H9 (cell line): ENCODE data around the gene TARS2. TPM values are rescaled to one million over a fixed set of nuclear protein-coding genes. Genes with fewer than 3 reads are reported as not detected.

Source experiments
- DNase-seq: peaks from one replicate; pipeline ENCODE4 v3.0.0-alpha.2; 2017
- H2AFZ ChIP-seq: one replicate; pipeline ENCODE4 v1.6.1; 2013; ENCODE audit warnings: mild to moderate bottlenecking, low read length, control low read depth, moderate library complexity
- H2AK5ac ChIP-seq: 2 replicates; pipeline ENCODE4 v1.6.1; 2013; ENCODE audit warnings: low read length, control low read depth, mixed read lengths; ENCODE audit not compliant: insufficient read length
- H2BK120ac ChIP-seq: one replicate; pipeline ENCODE4 v1.6.1; 2013; ENCODE audit warnings: low read depth, mild to moderate bottlenecking, low read length, control low read depth, inconsistent platforms; ENCODE audit not compliant: poor library complexity, severe bottlenecking
- H2BK12ac ChIP-seq: 2 replicates; pipeline ENCODE4 v1.6.1; 2013; ENCODE audit warnings: low read length, control low read depth, mixed read lengths, low read depth; ENCODE audit not compliant: insufficient read length
- H2BK15ac ChIP-seq: 2 replicates; pipeline ENCODE4 v1.6.1; 2013; ENCODE audit warnings: low read depth, low read length, control low read depth
- H2BK20ac ChIP-seq: one replicate; pipeline ENCODE4 v1.6.1; 2013; ENCODE audit warnings: low read depth, mild to moderate bottlenecking, low read length, control low read depth, inconsistent platforms; ENCODE audit not compliant: poor library complexity, severe bottlenecking
- H2BK5ac ChIP-seq: 2 replicates; pipeline ENCODE4 v1.6.1; 2013; ENCODE audit warnings: low read length, control low read depth, mixed read lengths; ENCODE audit not compliant: insufficient read length
- H3K14ac ChIP-seq: 2 replicates; pipeline ENCODE4 v1.6.1; 2013; ENCODE audit warnings: low read length, control low read depth; ENCODE audit not compliant: insufficient read depth
- H3K18ac ChIP-seq: 2 replicates; pipeline ENCODE4 v1.6.1; 2013; ENCODE audit warnings: low read depth, mild to moderate bottlenecking, mixed read lengths, low read length, control low read depth; ENCODE audit not compliant: insufficient read length
- H3K23ac ChIP-seq: 2 replicates; pipeline ENCODE4 v1.6.1; 2013; ENCODE audit warnings: low read length, control low read depth, mixed read lengths, low read depth; ENCODE audit not compliant: insufficient read length
- H3K23me2 ChIP-seq: 2 replicates; pipeline ENCODE4 v1.6.1; 2013; ENCODE audit warnings: low read depth, mild to moderate bottlenecking, mixed read lengths, low read length, control low read depth; ENCODE audit not compliant: insufficient read length, poor library complexity, severe bottlenecking
- H3K27ac ChIP-seq: 2 replicates; pipeline ENCODE4 v1.5.1; 2013; ENCODE audit warnings: low read length, control low read depth, mixed read lengths, low read depth; ENCODE audit not compliant: insufficient read length
- H3K27me3 ChIP-seq: 2 replicates; pipeline ENCODE4 v1.6.1; 2013; ENCODE audit warnings: low read length, control low read depth, inconsistent platforms; ENCODE audit not compliant: insufficient read depth
- H3K4ac ChIP-seq: 2 replicates; pipeline ENCODE4 v1.6.1; 2013; ENCODE audit warnings: low read depth, mild to moderate bottlenecking, control low read depth, inconsistent platforms, low read length, moderate library complexity
- H3K4me1 ChIP-seq: 2 replicates; pipeline ENCODE4 v1.6.1; 2013; ENCODE audit warnings: low read length, control low read depth, inconsistent platforms; ENCODE audit not compliant: insufficient read depth
- H3K4me2 ChIP-seq: 2 replicates; pipeline ENCODE4 v1.6.1; 2013; ENCODE audit warnings: low read length, control low read depth, mixed read lengths; ENCODE audit not compliant: insufficient read length, insufficient read depth
- H3K56ac ChIP-seq: 2 replicates; pipeline ENCODE4 v1.6.1; 2013; ENCODE audit warnings: low read depth, mild to moderate bottlenecking, mixed read lengths, low read length, control low read depth; ENCODE audit not compliant: insufficient read length
- H3K79me1 ChIP-seq: 2 replicates; pipeline ENCODE4 v1.6.1; 2013; ENCODE audit warnings: low read depth, mild to moderate bottlenecking, moderate library complexity, low read length, control low read depth, inconsistent platforms; ENCODE audit not compliant: insufficient read depth, poor library complexity, severe bottlenecking
- H3K79me2 ChIP-seq: 2 replicates; pipeline ENCODE4 v1.6.1; 2013; ENCODE audit warnings: low read length, control low read depth, inconsistent platforms; ENCODE audit not compliant: insufficient read depth
- H3K9ac ChIP-seq: 2 replicates; pipeline ENCODE4 v1.6.1; 2013; ENCODE audit warnings: low read length, control low read depth, mixed read lengths; ENCODE audit not compliant: insufficient read length; ENCODE audit errors: extremely low read depth
- H3K9me3 ChIP-seq: one replicate; pipeline ENCODE4 v1.6.1; 2013; ENCODE audit warnings: low read depth, low read length, inconsistent platforms; ENCODE audit not compliant: control insufficient read depth
- H3T11ph ChIP-seq: one replicate; pipeline ENCODE4 v1.6.1; 2013; ENCODE audit warnings: mild to moderate bottlenecking, low read length, control low read depth, inconsistent platforms
- H4K20me1 ChIP-seq: one replicate; pipeline ENCODE4 v1.6.1; 2013; ENCODE audit not compliant: control insufficient read depth, insufficient read length, insufficient read depth
- H4K5ac ChIP-seq: 2 replicates; pipeline ENCODE4 v1.6.1; 2013; ENCODE audit warnings: low read depth, mild to moderate bottlenecking, mixed read lengths, low read length, control low read depth; ENCODE audit not compliant: insufficient read length
- H4K8ac ChIP-seq: replicated peaks from 2 replicates; pipeline ENCODE4 v1.6.1; 2013; ENCODE audit warnings: low read length, control low read depth, mixed read lengths, low read depth; ENCODE audit not compliant: insufficient read length
- H4K91ac ChIP-seq: 2 replicates; pipeline ENCODE4 v1.6.1; 2013; ENCODE audit warnings: low read depth, mild to moderate bottlenecking, moderate library complexity, mixed read lengths, low read length, control low read depth; ENCODE audit not compliant: insufficient read length
- H3K27ac Mint-ChIP-seq, 3 experiments: 2 replicates in 2 of 3; 3 replicates in 1 of 3; pipeline ENCODE4 v1.8.0; 2020 to 2021; ENCODE audit warnings: mixed read lengths in 3 of 3, mild to moderate bottlenecking in 1 of 3, moderate library complexity in 1 of 3
- H3K27me3 Mint-ChIP-seq: 2 replicates; pipeline ENCODE4 v1.8.0; 2021; ENCODE audit warnings: low read depth, mild to moderate bottlenecking, moderate library complexity, mixed read lengths
- H3K36me3 Mint-ChIP-seq, 3 experiments: 2 replicates in 2 of 3; 3 replicates in 1 of 3; pipeline ENCODE4 v1.8.0; 2020 to 2021; ENCODE audit warnings: low read depth in 3 of 3, mixed read lengths in 3 of 3; ENCODE audit not compliant: insufficient read depth in 1 of 3
- H3K4me1 Mint-ChIP-seq, 2 experiments: 2 replicates each; pipeline ENCODE4 v1.8.0; 2020; ENCODE audit warnings: mixed read lengths in 2 of 2
- H3K4me3 Mint-ChIP-seq, 2 experiments: 2 replicates in 1 of 2; 3 replicates in 1 of 2; pipeline ENCODE4 v1.8.0; 2020 to 2021; ENCODE audit warnings: mild to moderate bottlenecking in 2 of 2, mixed read lengths in 2 of 2, moderate library complexity in 1 of 2
- H3K9me3 Mint-ChIP-seq, 2 experiments: 2 replicates in 1 of 2; 3 replicates in 1 of 2; pipeline ENCODE4 v1.8.0; 2020; ENCODE audit warnings: mild to moderate bottlenecking in 2 of 2, mixed read lengths in 2 of 2, moderate library complexity in 1 of 2
- CTCF ChIP-seq: fragments of 200-600 bp; sonication (generic); conservative IDR thresholded peaks from 3 replicates; pipeline ENCODE4 v1.8.0; 2021; ENCODE audit warnings: antibody characterized with exemption, mild to moderate bottlenecking
- WGBS: extraction: QIAGEN DNeasy Blood & Tissue Kit; methylation state at CpG from one replicate; pipeline ENCODE4 v1.1.7; 2013; ENCODE audit warnings: missing lambda C conversion rate, low lambda C conversion rate, mixed read lengths; ENCODE audit not compliant: insufficient read length; ENCODE audit errors: extremely low coverage; 5-methylcytosine and 5-hydroxymethylcytosine counted together
- total RNA-seq: library from RNA; stranded (reverse); gene quantifications from 2 replicates; pipeline ENCODE4 v1.2.1, GENCODE V29; 2021

Gene TARS2
- total RNA-seq, 1 experiment from 2014 or later: 36.5 TPM

DNA sequence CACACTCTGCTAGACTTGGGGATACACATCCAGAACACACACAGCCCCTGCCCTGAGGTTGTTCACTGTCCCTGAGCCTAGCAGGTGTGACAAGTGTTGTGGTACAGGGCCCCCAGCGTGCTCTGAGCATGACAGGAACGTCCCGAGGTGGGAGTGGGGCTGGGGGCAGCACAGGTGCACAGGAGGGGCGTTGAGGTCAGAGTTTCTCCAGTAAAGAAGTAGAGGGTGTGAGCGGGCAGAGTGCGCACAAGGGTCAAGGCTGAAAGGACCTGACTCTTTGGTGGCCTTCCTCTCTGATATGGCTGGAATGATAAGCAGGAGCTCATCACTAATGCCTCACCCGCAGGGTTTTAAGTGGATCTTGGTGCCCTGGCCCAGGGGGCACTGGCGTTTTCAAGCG is 27.0 kb downstream of the TARS2 start:
- WGBS: no CpG with 5 or more reads among the region's 9 CpGs

More for the DNA sequence above, 27.0 kb downstream of the TARS2 start:
- no peak overlapping the region for H4K8ac ChIP-seq
- H3K79me2 ChIP-seq: no peaks in the 10 kb centered on the region
- H2BK15ac ChIP-seq: no peak overlapping the region
- H3K9me3 ChIP-seq: no peaks in the 10 kb centered on the region
- Mint-ChIP-seq H3K27me3 (peaks cover 1% of the 10 kb centered on the region; the same call in 1 of the 2 replicates), H3K9me3 (no peaks in the 10 kb centered on the region), H3K27ac (no peak overlapping the region), H3K36me3 (peaks cover 0 to 11% (median 0%) of the 10 kb centered on the region in 3 experiments; a peak in 4 of 7 replicates), H3K4me1 (peaks cover 9 to 15% of the 10 kb centered on the region in 2 experiments), H3K4me3 (peak overlapping the region; percentile 91)
- no peak overlapping the region for H2BK12ac ChIP-seq
- no peak overlapping the region for H3K56ac ChIP-seq
- H4K20me1 ChIP-seq: peaks cover 2% of the 10 kb centered on the region
- H3K4ac ChIP-seq: no peak overlapping the region
- peaks cover 12% of the 10 kb centered on the region for H3K23me2 ChIP-seq
- no peak overlapping the region for H3K27ac ChIP-seq
- H3K14ac ChIP-seq: no peak overlapping the region
- H3K18ac ChIP-seq: no peak overlapping the region
- TF ChIP-seq CTCF: no peak
- H4K91ac ChIP-seq: no peak overlapping the region
- no peak for DNase-seq
- H3K27me3 ChIP-seq: no peaks in the 10 kb centered on the region
- H4K5ac ChIP-seq: no peak overlapping the region
- H3K79me1 ChIP-seq: no peaks in the 10 kb centered on the region
- no peak overlapping the region for H2AK5ac ChIP-seq
- H3T11ph ChIP-seq: no peak overlapping the region
- H3K23ac ChIP-seq: no peak overlapping the region
- no peak overlapping the region for H2BK120ac ChIP-seq
- no peak overlapping the region for H3K9ac ChIP-seq
- H3K4me1 ChIP-seq: peaks cover 2% of the 10 kb centered on the region; the same call in 1 of the 2 replicates
- no peak overlapping the region for H2AFZ ChIP-seq
- no peak overlapping the region for H3K4me2 ChIP-seq
- no peak overlapping the region for H2BK5ac ChIP-seq
- H2BK20ac ChIP-seq: no peak overlapping the region
